Measurements from ENCODE around the gene KLHL6. TPM values are rescaled to one million over a fixed set of nuclear protein-coding genes. Genes with fewer than 3 reads are reported as not detected.

Gene KLHL6
- total and polyA plus RNA-seq, 2 experiments from 2014 or later: 0.17 TPM; not detected in 1

DNA sequence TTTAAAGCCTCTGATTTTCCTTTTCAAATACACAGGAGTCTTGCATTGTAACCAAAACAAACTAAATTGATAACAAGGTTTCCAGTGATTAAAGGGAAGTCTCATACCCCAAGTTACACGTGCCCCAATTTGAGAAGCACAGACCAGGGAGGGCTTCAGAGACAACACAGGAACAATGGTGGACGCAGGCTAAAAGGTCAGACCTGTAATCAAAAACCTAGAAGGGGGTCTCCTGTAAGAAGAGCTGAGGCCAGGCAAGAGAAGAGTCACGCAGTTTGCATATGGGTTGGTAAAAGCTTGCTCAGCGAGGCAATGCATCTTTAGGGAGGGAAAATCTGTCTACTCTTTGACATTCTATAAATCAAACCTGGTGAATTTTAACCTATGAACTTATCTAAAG, 68.5 kb downstream of the KLHL6 start:
- Histone ChIP-seq H3K9me3 (ENCODE audit: low read depth) (no peaks in the 10 kb centered on the region), H3K27me3 (no peaks in the 10 kb centered on the region), H2AFZ (no peak overlapping the region), H3K36me3 (replicated peaks; ENCODE audit: insufficient read depth, low read depth) (no peaks in the 10 kb centered on the region), H3K27ac (no peak overlapping the region), H4K20me1 (ENCODE audit: insufficient read depth, poor library complexity, severe bottlenecking) (no peaks in the 10 kb centered on the region), H3K79me2 (no peaks in the 10 kb centered on the region), H3K4me2 (no peak overlapping the region), H3K9me2 (replicated peaks; ENCODE audit: insufficient read depth) (no peaks in the 10 kb centered on the region), H3K4me1 (ENCODE audit: insufficient read depth) (no peaks in the 10 kb centered on the region), H3K4me3 (no peak overlapping the region)
- DNase-seq (ENCODE audit: low spot score): no peak
- 73% methylated on average over 4 of the region's 4 CpGs for WGBS (ENCODE audit: low lambda C conversion rate, missing lambda C conversion rate)
- TF ChIP-seq, protein P1, sequence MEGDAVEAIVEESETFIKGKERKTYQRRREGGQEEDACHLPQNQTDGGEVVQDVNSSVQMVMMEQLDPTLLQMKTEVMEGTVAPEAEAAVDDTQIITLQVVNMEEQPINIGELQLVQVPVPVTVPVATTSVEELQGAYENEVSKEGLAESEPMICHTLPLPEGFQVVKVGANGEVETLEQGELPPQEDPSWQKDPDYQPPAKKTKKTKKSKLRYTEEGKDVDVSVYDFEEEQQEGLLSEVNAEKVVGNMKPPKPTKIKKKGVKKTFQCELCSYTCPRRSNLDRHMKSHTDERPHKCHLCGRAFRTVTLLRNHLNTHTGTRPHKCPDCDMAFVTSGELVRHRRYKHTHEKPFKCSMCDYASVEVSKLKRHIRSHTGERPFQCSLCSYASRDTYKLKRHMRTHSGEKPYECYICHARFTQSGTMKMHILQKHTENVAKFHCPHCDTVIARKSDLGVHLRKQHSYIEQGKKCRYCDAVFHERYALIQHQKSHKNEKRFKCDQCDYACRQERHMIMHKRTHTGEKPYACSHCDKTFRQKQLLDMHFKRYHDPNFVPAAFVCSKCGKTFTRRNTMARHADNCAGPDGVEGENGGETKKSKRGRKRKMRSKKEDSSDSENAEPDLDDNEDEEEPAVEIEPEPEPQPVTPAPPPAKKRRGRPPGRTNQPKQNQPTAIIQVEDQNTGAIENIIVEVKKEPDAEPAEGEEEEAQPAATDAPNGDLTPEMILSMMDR (IDR thresholded peaks at IDR 0.05; ENCODE audit: poor library complexity): no peak
- no peak for TF ChIP-seq EZH2phosphoT487 (IDR thresholded peaks at IDR 0.05; ENCODE audit: low read depth, severe bottlenecking, unreplicated experiment)

DNA sequence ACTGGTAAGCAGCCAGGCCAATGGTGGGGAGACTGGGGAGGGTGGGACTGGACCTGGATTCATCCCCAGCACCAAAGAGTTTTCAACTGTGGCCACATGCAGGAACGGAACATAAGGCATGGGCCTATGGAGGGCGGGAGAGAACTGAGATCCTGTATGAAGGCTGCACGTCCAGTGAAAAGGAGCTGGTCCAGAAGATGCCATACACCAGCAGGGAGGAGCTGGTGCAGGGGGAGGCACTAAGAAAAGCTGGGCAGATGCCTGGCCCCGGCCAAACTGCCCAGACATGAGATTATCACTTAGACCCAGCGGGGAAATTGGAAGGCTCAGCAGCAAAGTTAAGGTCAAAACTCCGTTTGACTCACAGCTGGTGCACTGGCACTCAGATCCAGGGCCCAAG, 69.0 kb downstream of the KLHL6 start:
- H3K9me2 ChIP-seq (replicated peaks; ENCODE audit: insufficient read depth): no peaks in the 10 kb centered on the region
- no peaks in the 10 kb centered on the region for H3K36me3 ChIP-seq (replicated peaks; ENCODE audit: insufficient read depth, low read depth)
- no peaks in the 10 kb centered on the region for H3K27me3 ChIP-seq
- TF ChIP-seq EZH2phosphoT487 (IDR thresholded peaks at IDR 0.05; ENCODE audit: low read depth, severe bottlenecking, unreplicated experiment): no peak
- TF ChIP-seq, protein P1 (IDR thresholded peaks at IDR 0.05; ENCODE audit: poor library complexity): no peak
- TF ChIP-seq EZH2 (IDR thresholded peaks at IDR 0.05; ENCODE audit: borderline replicate concordance): no peak
- H3K9me3 ChIP-seq (ENCODE audit: low read depth): no peaks in the 10 kb centered on the region
- no peaks in the 10 kb centered on the region for H4K20me1 ChIP-seq (ENCODE audit: insufficient read depth, poor library complexity, severe bottlenecking)
- no peak overlapping the region for H2AFZ ChIP-seq
- H3K4me3 ChIP-seq: no peak overlapping the region
- 90% methylated on average over 6 of the region's 6 CpGs for WGBS (ENCODE audit: low lambda C conversion rate, missing lambda C conversion rate)
- no peak overlapping the region for H3K4me2 ChIP-seq
- no peak overlapping the region for H3K27ac ChIP-seq
- no peaks in the 10 kb centered on the region for H3K79me2 ChIP-seq
- no peaks in the 10 kb centered on the region for H3K4me1 ChIP-seq (ENCODE audit: insufficient read depth)
- DNase-seq (ENCODE audit: low spot score): no peak

DNA sequence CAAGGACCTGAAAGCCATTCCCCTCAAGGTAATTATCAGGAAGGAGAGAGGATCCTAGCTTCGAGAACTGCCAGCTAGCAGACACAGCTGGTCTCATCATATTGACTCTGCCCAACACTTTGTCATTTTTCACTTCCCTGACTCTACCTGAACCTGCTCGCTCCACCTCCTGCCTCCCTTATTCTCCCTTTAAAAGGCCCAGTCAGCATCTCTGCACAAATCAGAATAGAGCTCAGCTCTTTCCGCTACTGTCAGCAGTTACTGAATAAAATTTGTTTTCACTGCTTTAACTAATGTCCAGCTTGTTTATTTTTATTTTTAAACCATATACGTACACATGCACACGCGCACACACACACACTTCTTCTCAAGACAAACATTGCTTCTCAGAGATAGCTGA, 69.9 kb downstream of the KLHL6 start:
- H3K4me3 ChIP-seq: no peak overlapping the region
- H3K79me2 ChIP-seq: no peaks in the 10 kb centered on the region
- 88% methylated on average over 6 of the region's 6 CpGs for WGBS (ENCODE audit: low lambda C conversion rate, missing lambda C conversion rate)
- no peak for DNase-seq (ENCODE audit: low spot score)
- no peaks in the 10 kb centered on the region for H3K36me3 ChIP-seq (replicated peaks; ENCODE audit: insufficient read depth, low read depth)
- H3K9me3 ChIP-seq (ENCODE audit: low read depth): no peaks in the 10 kb centered on the region
- H3K9me2 ChIP-seq (replicated peaks; ENCODE audit: insufficient read depth): no peaks in the 10 kb centered on the region
- no peaks in the 10 kb centered on the region for H3K4me1 ChIP-seq (ENCODE audit: insufficient read depth)
- no peaks in the 10 kb centered on the region for H3K27me3 ChIP-seq
- no peak overlapping the region for H3K4me2 ChIP-seq
- TF ChIP-seq, protein P1 (IDR thresholded peaks at IDR 0.05; ENCODE audit: poor library complexity): no peak
- TF ChIP-seq EZH2 (IDR thresholded peaks at IDR 0.05; ENCODE audit: borderline replicate concordance): no peak
- TF ChIP-seq EZH2phosphoT487 (IDR thresholded peaks at IDR 0.05; ENCODE audit: low read depth, severe bottlenecking, unreplicated experiment): no peak
- H4K20me1 ChIP-seq (ENCODE audit: insufficient read depth, poor library complexity, severe bottlenecking): no peaks in the 10 kb centered on the region
- H2AFZ ChIP-seq: no peak overlapping the region
- no peak overlapping the region for H3K27ac ChIP-seq

DNA sequence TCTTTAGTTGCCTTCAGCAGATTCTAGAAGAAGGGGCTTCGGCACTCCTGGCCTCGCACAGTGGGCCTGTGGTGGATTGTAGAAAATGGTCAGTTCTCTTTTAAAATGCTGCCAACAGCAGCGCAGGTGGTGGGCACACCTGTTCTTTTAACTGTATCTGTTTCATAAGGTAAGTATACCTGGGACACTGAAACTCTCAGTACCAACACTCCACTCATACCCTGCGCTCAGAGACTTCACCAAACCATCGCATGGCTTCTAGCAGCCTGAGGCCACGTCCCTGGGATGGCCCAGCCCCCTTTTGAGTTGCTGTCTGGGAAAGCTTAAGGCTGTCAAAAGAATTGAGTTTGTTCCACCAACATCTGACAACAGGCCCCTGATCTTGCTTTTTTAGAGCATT, 70.4 kb downstream of the KLHL6 start:
- Histone ChIP-seq H3K27me3 (no peaks in the 10 kb centered on the region), H3K79me2 (no peaks in the 10 kb centered on the region), H3K9me3 (ENCODE audit: low read depth) (no peaks in the 10 kb centered on the region), H4K20me1 (ENCODE audit: insufficient read depth, poor library complexity, severe bottlenecking) (no peaks in the 10 kb centered on the region), H3K4me1 (ENCODE audit: insufficient read depth) (no peaks in the 10 kb centered on the region), H2AFZ (no peak overlapping the region), H3K4me3 (no peak overlapping the region), H3K36me3 (replicated peaks; ENCODE audit: insufficient read depth, low read depth) (no peaks in the 10 kb centered on the region), H3K4me2 (no peak overlapping the region), H3K27ac (no peak overlapping the region), H3K9me2 (replicated peaks; ENCODE audit: insufficient read depth) (no peaks in the 10 kb centered on the region)
- TF ChIP-seq EZH2 (IDR thresholded peaks at IDR 0.05; ENCODE audit: borderline replicate concordance) (no peak), EZH2phosphoT487 (IDR thresholded peaks at IDR 0.05; ENCODE audit: low read depth, severe bottlenecking, unreplicated experiment) (no peak)
- TF ChIP-seq, protein P1 (IDR thresholded peaks at IDR 0.05; ENCODE audit: poor library complexity): no peak
- no peak for DNase-seq (ENCODE audit: low spot score)
- 87% methylated on average over 6 of the region's 6 CpGs for WGBS (ENCODE audit: low lambda C conversion rate, missing lambda C conversion rate)
